HepG2 (cell line): ENCODE results near the gene ESRP2. TPM values are rescaled to one million over a fixed set of nuclear protein-coding genes. Genes with fewer than 3 reads are reported as not detected.

Experiments
- MLLT10 ChIP-seq: sonication (generic); formaldehyde crosslinking; IDR thresholded peaks from 2 replicates; pipeline ENCODE4 v1.4.0; 2020; ENCODE audit warnings: missing genetic modification reagents
- NFRKB ChIP-seq: fragments of 450-650 bp; IDR thresholded peaks from 2 replicates; pipeline ENCODE4 v1.6.1; 2017
- NR1H2 ChIP-seq: sonication (generic); formaldehyde crosslinking; IDR thresholded peaks from 2 replicates; pipeline ENCODE4 v1.8.1; 2022; ENCODE audit warnings: low read depth, missing genetic modification reagents, borderline replicate concordance
- PITX1 ChIP-seq: sonication (generic); formaldehyde crosslinking; IDR thresholded peaks from 2 replicates; pipeline ENCODE4 v1.5.1; 2020; ENCODE audit warnings: mild to moderate bottlenecking, missing genetic modification reagents
- POLR2A ChIP-seq, 2 experiments: IDR thresholded peaks; 2 replicates each; pipeline ENCODE4 v1.6.1; 2011; ENCODE audit warnings: low read depth in 2 of 2, low read length in 2 of 2, mild to moderate bottlenecking in 1 of 2, moderate library complexity in 1 of 2; ENCODE audit not compliant: insufficient read depth in 1 of 2
- SMAD9 ChIP-seq: sonication (generic); formaldehyde crosslinking; IDR thresholded peaks from 2 replicates; pipeline ENCODE4 v1.5.1; 2020; ENCODE audit warnings: mild to moderate bottlenecking, missing genetic modification reagents
- SOX6 ChIP-seq, 2 experiments: fragments of 450-650 bp in 1 of 2; sonication (generic) in 1 of 2; formaldehyde crosslinking in 1 of 2; IDR thresholded peaks; 2 replicates each; pipeline versions ENCODE4 v1.4.0 to v1.6.1; 2017 to 2020; ENCODE audit warnings: antibody characterized with exemption in 1 of 2, mild to moderate bottlenecking in 1 of 2, missing genetic modification reagents in 1 of 2
- TEAD2 ChIP-seq: sonication (generic); formaldehyde crosslinking; IDR thresholded peaks from 2 replicates; pipeline ENCODE4 v1.9.0; 2021; ENCODE audit warnings: missing genetic modification reagents
- ZNF121 ChIP-seq: sonication (generic); formaldehyde crosslinking; IDR thresholded peaks from 2 replicates; pipeline ENCODE4 v1.5.0; 2020; ENCODE audit warnings: mild to moderate bottlenecking, missing genetic modification reagents
- ZNF333 ChIP-seq: sonication (generic); formaldehyde crosslinking; IDR thresholded peaks from 2 replicates; pipeline ENCODE4 v1.4.0; 2020; ENCODE audit warnings: mild to moderate bottlenecking, missing genetic modification reagents, borderline replicate concordance
- ZNF343 ChIP-seq: sonication (generic); formaldehyde crosslinking; IDR thresholded peaks from 2 replicates; pipeline ENCODE4 v1.4.0; 2020; ENCODE audit warnings: mild to moderate bottlenecking, missing genetic modification reagents
- ZNF546 ChIP-seq: sonication (generic); formaldehyde crosslinking; conservative IDR thresholded peaks from 2 replicates; pipeline ENCODE4 v1.8.1; 2023; ENCODE audit warnings: mild to moderate bottlenecking, missing genetic modification reagents
- ZNF550 ChIP-seq: sonication (generic); formaldehyde crosslinking; IDR thresholded peaks from 2 replicates; pipeline ENCODE4 v1.4.0; 2020; ENCODE audit warnings: mild to moderate bottlenecking, missing genetic modification reagents, borderline replicate concordance
- ZNF841 ChIP-seq: sonication (generic); formaldehyde crosslinking; IDR thresholded peaks from 2 replicates; pipeline ENCODE4 v1.8.1; 2023; ENCODE audit warnings: missing genetic modification reagents, borderline replicate concordance
- polyA plus RNA-seq, 8 experiments: library from polyadenylated mRNA; depleted of rRNA in 3 of 8; stranded (reverse) in 7 of 8; unstranded in 1 of 8; fragments of >200 nt; fragmentation: Illumina TruSeq in 4 of 8; extraction: Trizol in 4 of 8; gene quantifications; 2 replicates each; pipeline versions ENCODE4 v1.2.1 to v1.2.3, GENCODE V29; 2011 to 2016; ENCODE audit warnings: low read depth in 4 of 8, missing spikeins in 1 of 8, mixed read lengths in 1 of 8; ENCODE audit not compliant: insufficient read depth in 1 of 8
- total RNA-seq, 5 experiments: library from RNA; depleted of rRNA; stranded (reverse); fragments of >200 nt; fragmentation: Illumina TruSeq; extraction: Trizol; gene quantifications; 2 replicates each; pipeline ENCODE4 v1.2.3, GENCODE V29; 2016; ENCODE audit warnings: low read depth in 1 of 5
- TF ChIP-seq, protein P1 (sequence below): sonication (generic); formaldehyde crosslinking; IDR thresholded peaks from 2 replicates; pipeline ENCODE4 v1.4.0; 2020; ENCODE audit warnings: missing genetic modification reagents
- TF ChIP-seq, protein P2 (sequence below): sonication (generic); formaldehyde crosslinking; IDR thresholded peaks from 2 replicates; pipeline ENCODE4 v1.5.0; 2020; ENCODE audit warnings: missing genetic modification reagents
- TF ChIP-seq, protein P3 (sequence below): sonication (generic); formaldehyde crosslinking; IDR thresholded peaks from 2 replicates; pipeline ENCODE4 v1.8.1; 2023; ENCODE audit warnings: missing genetic modification reagents, inconsistent platforms, borderline replicate concordance
- TF ChIP-seq, protein P4 (sequence below): sonication (generic); formaldehyde crosslinking; IDR thresholded peaks from 2 replicates; pipeline ENCODE4 v1.4.0; 2020; ENCODE audit warnings: missing genetic modification reagents

Gene ESRP2
- total and polyA plus RNA-seq, 2 of the 13 experiments (the other 11 are each of a cell fraction or from before 2014, with no cell fraction given), result 21.1 to 32.4 TPM

DNA sequence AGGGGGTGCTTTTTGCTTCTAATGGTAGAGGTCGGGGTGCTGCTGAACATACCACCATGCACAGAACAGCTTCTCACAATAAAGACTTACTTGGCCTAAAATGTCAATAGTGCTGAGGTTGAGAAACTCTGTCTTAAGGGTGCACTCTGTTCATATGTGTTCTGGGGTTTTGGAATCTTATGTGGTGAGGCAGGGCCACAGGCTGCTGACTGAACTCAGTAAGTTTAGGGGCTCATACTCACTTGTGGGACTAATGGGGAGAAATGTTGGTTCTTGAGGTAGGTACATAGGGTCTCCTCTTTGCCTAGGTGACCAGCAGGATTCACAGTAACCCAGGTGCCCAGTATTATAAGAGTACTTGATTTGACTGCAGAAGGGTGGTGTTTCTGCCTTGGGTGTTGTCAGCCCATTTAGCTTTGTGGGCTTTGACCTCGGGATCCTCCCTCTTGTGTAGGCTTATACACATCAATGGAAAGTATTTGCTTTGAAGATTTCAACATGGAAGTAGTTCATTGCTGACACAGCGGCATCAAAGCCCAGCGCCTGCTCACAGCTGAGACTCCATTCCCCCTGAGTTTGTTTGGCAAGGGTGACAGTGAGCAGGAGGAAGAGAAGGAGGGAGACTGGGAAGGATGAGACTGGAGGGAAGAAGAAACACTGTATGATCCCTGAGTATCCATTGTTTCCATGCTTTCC, 45.6 kb upstream of the ESRP2 start (continued):
- no peak for TF ChIP-seq ZNF546 (CRISPR knock-in tag)
- TF ChIP-seq NR1H2 (CRISPR knock-in tag), result no peak
- TF ChIP-seq POLR2A (IDR thresholded peaks at IDR 0.05; ENCODE audit: insufficient read depth in 1 of 2, low read depth in 2 of 2, low read length in 2 of 2), result peak in 1 of 2 experiments; percentile 44; a peak in 1 of 4 replicates
- no peak for TF ChIP-seq MLLT10 (CRISPR knock-in tag)
- TF ChIP-seq NFRKB, result no peak
- TF ChIP-seq PITX1 (CRISPR knock-in tag), result peak; percentile 94
- TF ChIP-seq, protein P1, sequence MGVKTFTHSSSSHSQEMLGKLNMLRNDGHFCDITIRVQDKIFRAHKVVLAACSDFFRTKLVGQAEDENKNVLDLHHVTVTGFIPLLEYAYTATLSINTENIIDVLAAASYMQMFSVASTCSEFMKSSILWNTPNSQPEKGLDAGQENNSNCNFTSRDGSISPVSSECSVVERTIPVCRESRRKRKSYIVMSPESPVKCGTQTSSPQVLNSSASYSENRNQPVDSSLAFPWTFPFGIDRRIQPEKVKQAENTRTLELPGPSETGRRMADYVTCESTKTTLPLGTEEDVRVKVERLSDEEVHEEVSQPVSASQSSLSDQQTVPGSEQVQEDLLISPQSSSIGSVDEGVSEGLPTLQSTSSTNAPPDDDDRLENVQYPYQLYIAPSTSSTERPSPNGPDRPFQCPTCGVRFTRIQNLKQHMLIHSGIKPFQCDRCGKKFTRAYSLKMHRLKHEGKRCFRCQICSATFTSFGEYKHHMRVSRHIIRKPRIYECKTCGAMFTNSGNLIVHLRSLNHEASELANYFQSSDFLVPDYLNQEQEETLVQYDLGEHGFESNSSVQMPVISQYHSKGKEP, result no peak
- TF ChIP-seq, protein P2, sequence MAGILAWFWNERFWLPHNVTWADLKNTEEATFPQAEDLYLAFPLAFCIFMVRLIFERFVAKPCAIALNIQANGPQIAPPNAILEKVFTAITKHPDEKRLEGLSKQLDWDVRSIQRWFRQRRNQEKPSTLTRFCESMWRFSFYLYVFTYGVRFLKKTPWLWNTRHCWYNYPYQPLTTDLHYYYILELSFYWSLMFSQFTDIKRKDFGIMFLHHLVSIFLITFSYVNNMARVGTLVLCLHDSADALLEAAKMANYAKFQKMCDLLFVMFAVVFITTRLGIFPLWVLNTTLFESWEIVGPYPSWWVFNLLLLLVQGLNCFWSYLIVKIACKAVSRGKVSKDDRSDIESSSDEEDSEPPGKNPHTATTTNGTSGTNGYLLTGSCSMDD (CRISPR knock-in tag), result no peak
- no peak for TF ChIP-seq ZNF550 (CRISPR knock-in tag)
- TF ChIP-seq TEAD2 (CRISPR knock-in tag), result no peak
- no peak for TF ChIP-seq ZNF333
- no peak for TF ChIP-seq ZNF343 (CRISPR knock-in tag)
- TF ChIP-seq, protein P3, sequence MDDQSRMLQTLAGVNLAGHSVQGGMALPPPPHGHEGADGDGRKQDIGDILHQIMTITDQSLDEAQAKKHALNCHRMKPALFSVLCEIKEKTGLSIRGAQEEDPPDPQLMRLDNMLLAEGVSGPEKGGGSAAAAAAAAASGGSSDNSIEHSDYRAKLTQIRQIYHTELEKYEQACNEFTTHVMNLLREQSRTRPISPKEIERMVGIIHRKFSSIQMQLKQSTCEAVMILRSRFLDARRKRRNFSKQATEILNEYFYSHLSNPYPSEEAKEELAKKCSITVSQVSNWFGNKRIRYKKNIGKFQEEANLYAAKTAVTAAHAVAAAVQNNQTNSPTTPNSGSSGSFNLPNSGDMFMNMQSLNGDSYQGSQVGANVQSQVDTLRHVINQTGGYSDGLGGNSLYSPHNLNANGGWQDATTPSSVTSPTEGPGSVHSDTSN (CRISPR knock-in tag), result no peak
- TF ChIP-seq ZNF841 (CRISPR knock-in tag), result no peak
- TF ChIP-seq ZNF121 (CRISPR knock-in tag), result peak; percentile 60; the same call in 1 of the 2 replicates
- TF ChIP-seq SOX6 (IDR thresholded peaks at IDR 0.05), result no peak
- TF ChIP-seq SOX6 (CRISPR knock-in tag; IDR thresholded peaks at IDR 0.05), result peak; percentile 95
- TF ChIP-seq, protein P4, sequence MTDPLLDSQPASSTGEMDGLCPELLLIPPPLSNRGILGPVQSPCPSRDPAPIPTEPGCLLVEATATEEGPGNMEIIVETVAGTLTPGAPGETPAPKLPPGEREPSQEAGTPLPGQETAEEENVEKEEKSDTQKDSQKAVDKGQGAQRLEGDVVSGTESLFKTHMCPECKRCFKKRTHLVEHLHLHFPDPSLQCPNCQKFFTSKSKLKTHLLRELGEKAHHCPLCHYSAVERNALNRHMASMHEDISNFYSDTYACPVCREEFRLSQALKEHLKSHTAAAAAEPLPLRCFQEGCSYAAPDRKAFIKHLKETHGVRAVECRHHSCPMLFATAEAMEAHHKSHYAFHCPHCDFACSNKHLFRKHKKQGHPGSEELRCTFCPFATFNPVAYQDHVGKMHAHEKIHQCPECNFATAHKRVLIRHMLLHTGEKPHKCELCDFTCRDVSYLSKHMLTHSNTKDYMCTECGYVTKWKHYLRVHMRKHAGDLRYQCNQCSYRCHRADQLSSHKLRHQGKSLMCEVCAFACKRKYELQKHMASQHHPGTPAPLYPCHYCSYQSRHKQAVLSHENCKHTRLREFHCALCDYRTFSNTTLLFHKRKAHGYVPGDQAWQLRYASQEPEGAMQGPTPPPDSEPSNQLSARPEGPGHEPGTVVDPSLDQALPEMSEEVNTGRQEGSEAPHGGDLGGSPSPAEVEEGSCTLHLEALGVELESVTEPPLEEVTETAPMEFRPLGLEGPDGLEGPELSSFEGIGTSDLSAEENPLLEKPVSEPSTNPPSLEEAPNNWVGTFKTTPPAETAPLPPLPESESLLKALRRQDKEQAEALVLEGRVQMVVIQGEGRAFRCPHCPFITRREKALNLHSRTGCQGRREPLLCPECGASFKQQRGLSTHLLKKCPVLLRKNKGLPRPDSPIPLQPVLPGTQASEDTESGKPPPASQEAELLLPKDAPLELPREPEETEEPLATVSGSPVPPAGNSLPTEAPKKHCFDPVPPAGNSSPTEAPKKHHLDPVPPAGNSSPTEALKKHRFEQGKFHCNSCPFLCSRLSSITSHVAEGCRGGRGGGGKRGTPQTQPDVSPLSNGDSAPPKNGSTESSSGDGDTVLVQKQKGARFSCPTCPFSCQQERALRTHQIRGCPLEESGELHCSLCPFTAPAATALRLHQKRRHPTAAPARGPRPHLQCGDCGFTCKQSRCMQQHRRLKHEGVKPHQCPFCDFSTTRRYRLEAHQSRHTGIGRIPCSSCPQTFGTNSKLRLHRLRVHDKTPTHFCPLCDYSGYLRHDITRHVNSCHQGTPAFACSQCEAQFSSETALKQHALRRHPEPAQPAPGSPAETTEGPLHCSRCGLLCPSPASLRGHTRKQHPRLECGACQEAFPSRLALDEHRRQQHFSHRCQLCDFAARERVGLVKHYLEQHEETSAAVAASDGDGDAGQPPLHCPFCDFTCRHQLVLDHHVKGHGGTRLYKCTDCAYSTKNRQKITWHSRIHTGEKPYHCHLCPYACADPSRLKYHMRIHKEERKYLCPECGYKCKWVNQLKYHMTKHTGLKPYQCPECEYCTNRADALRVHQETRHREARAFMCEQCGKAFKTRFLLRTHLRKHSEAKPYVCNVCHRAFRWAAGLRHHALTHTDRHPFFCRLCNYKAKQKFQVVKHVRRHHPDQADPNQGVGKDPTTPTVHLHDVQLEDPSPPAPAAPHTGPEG (CRISPR knock-in tag), result no peak
- TF ChIP-seq SMAD9 (CRISPR knock-in tag), result no peak
